Parathyroid adenoma (tissue), 2 donors: ENCODE results near the gene BRIX1.

Experiments
- H2AFZ ChIP-seq: fragments of 300-600 bp; sonication (generic); one replicate; pipeline ENCODE4 v1.7.0; 2017; ENCODE audit warnings: antibody characterized with exemption, mild to moderate bottlenecking
- H3K27ac ChIP-seq: fragments of 300-600 bp; sonication (generic); one replicate; pipeline ENCODE4 v1.7.0; 2017
- H3K27me3 ChIP-seq: fragments of 300-600 bp; sonication (generic); one replicate; pipeline ENCODE4 v1.7.0; 2017; ENCODE audit warnings: low read length; ENCODE audit not compliant: control insufficient read depth, insufficient read depth
- H3K36me3 ChIP-seq: fragments of 300-600 bp; sonication (generic); one replicate; pipeline ENCODE4 v1.7.0; 2017; ENCODE audit warnings: low read length; ENCODE audit not compliant: control insufficient read depth, insufficient read depth
- H3K4me1 ChIP-seq: fragments of 300-600 bp; sonication (generic); one replicate; pipeline ENCODE4 v1.7.0; 2017; ENCODE audit warnings: control low read depth
- H3K4me2 ChIP-seq: fragments of 300-600 bp; sonication (generic); one replicate; pipeline ENCODE4 v1.7.0; 2017; ENCODE audit warnings: low read length
- H3K4me3 ChIP-seq: fragments of 300-600 bp; sonication (generic); one replicate; pipeline ENCODE4 v1.7.0; 2017; ENCODE audit warnings: low read depth, low read length
- H3K79me2 ChIP-seq: fragments of 300-600 bp; sonication (generic); one replicate; pipeline ENCODE4 v1.7.0; 2017; ENCODE audit warnings: control low read depth
- H3K9ac ChIP-seq: fragments of 300-600 bp; sonication (generic); one replicate; pipeline ENCODE4 v1.7.0; 2017; ENCODE audit warnings: mild to moderate bottlenecking
- H3K9me3 ChIP-seq: fragments of 300-600 bp; sonication (generic); one replicate; pipeline ENCODE4 v1.7.0; 2017; ENCODE audit warnings: low read length; ENCODE audit not compliant: control insufficient read depth
- CTCF ChIP-seq: fragments of 300-600 bp; sonication (generic); IDR thresholded peaks from one replicate; pipeline ENCODE4 v1.7.0; 2017; ENCODE audit warnings: antibody characterized with exemption, mild to moderate bottlenecking
- donor health status: primary hyperparathyroidism.

The BRIX1 gene

GRCh38 chr5:34869256-34869655, 46.3 kb upstream of the BRIX1 start:
- Histone ChIP-seq H3K27me3 (no peaks in the 10 kb centered on the region), H3K79me2 (no peaks in the 10 kb centered on the region), H3K9me3 (no peaks in the 10 kb centered on the region), H3K4me3 (no peak overlapping the region), H3K4me2 (no peak overlapping the region), H3K9ac (no peak overlapping the region), H3K36me3 (no peaks in the 10 kb centered on the region), H3K27ac (no peak overlapping the region), H2AFZ (no peak overlapping the region), H3K4me1 (peaks cover 5% of the 10 kb centered on the region)
- no peak for TF ChIP-seq CTCF

GRCh38 chr5:34870382-34870781, 45.1 kb upstream of the BRIX1 start:
- no peak overlapping the region for H3K4me2 ChIP-seq
- no peak overlapping the region for H3K9ac ChIP-seq
- peaks cover 5% of the 10 kb centered on the region for H3K4me1 ChIP-seq
- H3K36me3 ChIP-seq: no peaks in the 10 kb centered on the region
- H3K79me2 ChIP-seq: no peaks in the 10 kb centered on the region
- H3K9me3 ChIP-seq: no peaks in the 10 kb centered on the region
- H3K27ac ChIP-seq: no peak overlapping the region
- TF ChIP-seq CTCF: no peak
- H3K4me3 ChIP-seq: no peak overlapping the region
- no peak overlapping the region for H2AFZ ChIP-seq
- H3K27me3 ChIP-seq: no peaks in the 10 kb centered on the region

DNA sequence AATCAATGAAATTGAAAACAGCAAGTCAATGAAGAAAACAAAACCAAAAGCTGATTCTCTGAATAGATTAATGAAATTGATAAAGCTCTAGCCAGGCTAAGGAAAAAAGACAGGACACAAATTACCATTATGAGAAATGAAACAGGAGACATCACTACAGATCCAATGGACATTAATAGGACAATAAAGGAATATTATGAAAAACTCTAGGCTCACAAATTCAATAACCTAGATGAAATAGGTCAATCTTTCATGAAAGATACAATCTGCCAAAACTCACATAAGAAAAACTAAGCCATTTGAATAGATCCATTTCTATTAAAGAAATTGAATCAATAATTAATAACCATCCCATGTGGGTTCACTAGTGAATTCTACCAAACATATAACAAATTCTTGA, 39.2 kb upstream of the BRIX1 start:
- H3K27ac ChIP-seq: no peak overlapping the region
- no peak for TF ChIP-seq CTCF
- peaks cover 5% of the 10 kb centered on the region for H3K4me1 ChIP-seq
- H3K4me3 ChIP-seq: no peak overlapping the region
- H3K36me3 ChIP-seq: no peaks in the 10 kb centered on the region
- H3K27me3 ChIP-seq: no peaks in the 10 kb centered on the region
- H3K79me2 ChIP-seq: no peaks in the 10 kb centered on the region
- no peak overlapping the region for H3K4me2 ChIP-seq
- H2AFZ ChIP-seq: no peak overlapping the region
- H3K9ac ChIP-seq: no peak overlapping the region
- no peaks in the 10 kb centered on the region for H3K9me3 ChIP-seq

DNA sequence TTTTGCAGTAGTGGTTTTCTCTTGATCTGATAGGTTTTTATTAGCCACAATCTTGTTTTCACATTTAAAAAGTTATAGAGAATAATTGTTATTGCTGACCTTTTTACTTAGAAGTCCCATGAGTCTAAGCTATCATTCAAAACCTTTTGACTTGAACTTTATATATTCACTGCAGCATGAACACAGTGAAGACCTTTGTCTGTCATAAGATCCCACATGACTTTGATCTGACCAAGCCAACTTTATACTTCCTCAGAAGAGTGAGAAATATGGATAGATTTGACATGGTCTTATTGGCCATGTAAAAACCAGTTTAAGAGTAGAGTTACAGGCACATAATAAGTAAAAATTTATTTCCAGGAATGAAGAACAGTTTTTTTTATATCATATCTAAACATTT, 34.3 kb upstream of the BRIX1 start:
- Histone ChIP-seq H2AFZ (no peak overlapping the region), H3K27me3 (no peaks in the 10 kb centered on the region), H3K9ac (no peak overlapping the region), H3K9me3 (no peaks in the 10 kb centered on the region), H3K79me2 (no peaks in the 10 kb centered on the region), H3K4me1 (no peaks in the 10 kb centered on the region), H3K4me3 (no peak overlapping the region), H3K36me3 (no peaks in the 10 kb centered on the region), H3K4me2 (no peak overlapping the region), H3K27ac (no peak overlapping the region)
- TF ChIP-seq CTCF: no peak

DNA sequence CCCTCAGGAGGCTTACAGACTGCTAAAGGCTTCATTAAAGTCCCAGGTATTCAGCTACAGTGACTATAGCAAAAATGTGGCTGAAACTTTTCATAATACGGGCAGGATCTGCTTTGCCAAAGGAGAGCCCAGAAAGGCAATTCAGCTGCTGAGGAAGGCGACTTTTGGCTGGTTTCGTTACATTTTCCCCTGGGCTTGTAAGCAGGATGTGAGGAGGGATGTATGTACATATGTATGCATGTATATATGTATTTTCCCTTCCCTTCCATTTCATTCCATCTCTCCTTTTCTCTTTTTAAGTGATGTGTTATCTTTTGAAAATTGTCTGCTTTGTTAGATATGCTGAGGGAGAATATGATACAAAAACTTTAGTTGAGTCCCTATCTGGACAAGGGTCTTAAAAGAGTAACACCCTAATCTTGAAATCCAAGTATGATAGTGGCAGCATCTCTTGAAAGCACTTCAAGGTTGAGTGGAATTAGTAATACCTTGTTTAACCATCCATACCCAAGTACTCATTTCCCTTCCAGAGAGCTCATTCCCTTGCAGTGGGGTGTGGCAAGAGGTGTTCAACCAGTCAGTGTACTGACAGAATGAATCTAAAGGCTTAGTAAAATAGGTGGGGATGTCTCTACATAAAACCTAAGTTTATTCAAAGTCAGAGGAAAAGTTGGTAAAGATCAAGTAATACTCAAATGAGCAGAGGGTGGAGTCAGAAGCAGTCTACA, 29.0 kb upstream of the BRIX1 start:
- no peak overlapping the region for H3K9ac ChIP-seq
- no peak for TF ChIP-seq CTCF
- H3K27ac ChIP-seq: no peak overlapping the region
- no peaks in the 10 kb centered on the region for H3K27me3 ChIP-seq
- no peak overlapping the region for H3K4me2 ChIP-seq
- no peaks in the 10 kb centered on the region for H3K9me3 ChIP-seq
- no peak overlapping the region for H3K4me3 ChIP-seq
- H3K4me1 ChIP-seq: no peaks in the 10 kb centered on the region
- no peaks in the 10 kb centered on the region for H3K79me2 ChIP-seq
- no peak overlapping the region for H2AFZ ChIP-seq
- H3K36me3 ChIP-seq: no peaks in the 10 kb centered on the region
